K562 (cell line): ENCODE results near the gene ZDHHC22. TPM values are rescaled to one million over a fixed set of nuclear protein-coding genes. Genes with fewer than 3 reads are reported as not detected.

Experiments used
- ATAC-seq: fragments of 200-7000 bp; cut with Tn5 transposase; 3 replicates; pipeline ENCODE4 v1.9.1; 2020; ENCODE audit warnings: moderate library complexity
- BruUV-seq: library from RNA; stranded (reverse); fragments of 400-500 nt; replicated peaks from 2 replicates; lab custom pipeline; 2021; lab: Mats Ljungman, UMichigan
- CTCF ChIA-PET: fragments of 300-600 bp; formaldehyde crosslinking; extraction: SDS; loops from one replicate; lab custom pipeline; 2021; ENCODE audit warnings: low intra/inter-chr PET ratio; lab: Yijun Ruan, JAX
- POLR2A ChIA-PET: fragments of 300-600, 350-650 bp; sonication (Branson Sonifier 250); formaldehyde crosslinking; extraction: SDS; loops from one replicate; lab custom pipeline; 2021; ENCODE audit warnings: antibody characterized with exemption, inconsistent platforms; lab: Yijun Ruan, JAX
- DNase-seq, 4 experiments: peaks; one replicate each; pipeline versions ENCODE4 v3.0.0 to v3.0.0-alpha.2; 2011 to 2018; ENCODE audit warnings: low spot score in 3 of 4, mixed read lengths in 3 of 4; ENCODE audit errors: extremely low read depth in 1 of 4
- FAIRE-seq: peaks from 2 replicates; lab custom pipeline; 2011; peaks lifted over from hg19 to GRCh38; lab: Jason Lieb, UNC
- H2AFZ ChIP-seq: 2 replicates; pipeline ENCODE4 v1.6.0; 2011; ENCODE audit warnings: low read depth, low read length, control low read depth, inconsistent platforms
- H3K27ac ChIP-seq: fragments of 200-600 bp; 3 replicates; pipeline ENCODE4 v1.8.0; 2011; ENCODE audit warnings: low read depth, mild to moderate bottlenecking, control low read depth, inconsistent platforms, low read length, moderate library complexity, mixed read lengths; ENCODE audit errors: extremely low read depth
- H3K27me3 ChIP-seq, 2 experiments: fragments of 300-600 bp in 1 of 2; 2 replicates in 1 of 2; 3 replicates in 1 of 2; pipeline versions ENCODE4 v1.6.0 to v1.8.0; 2011; ENCODE audit warnings: inconsistent platforms in 2 of 2, low read length in 2 of 2, mild to moderate bottlenecking in 1 of 2, mixed read lengths in 1 of 2, moderate library complexity in 1 of 2; ENCODE audit not compliant: control insufficient read depth in 2 of 2, insufficient read depth in 2 of 2
- H3K36me3 ChIP-seq: fragments of 300-600 bp; 3 replicates; pipeline ENCODE4 v1.8.0; 2011; ENCODE audit warnings: mild to moderate bottlenecking, low read length, inconsistent platforms; ENCODE audit not compliant: control insufficient read depth, insufficient read depth
- H3K4me1 ChIP-seq, 2 experiments: fragments of 200-600 bp in 1 of 2; replicated peaks in 1 of 2; 2 replicates in 1 of 2; 3 replicates in 1 of 2; pipeline versions ENCODE4 v1.5.1 to v1.8.0; 2011; ENCODE audit warnings: inconsistent platforms in 2 of 2, low read length in 2 of 2, mild to moderate bottlenecking in 1 of 2, mixed read lengths in 1 of 2, moderate library complexity in 1 of 2; ENCODE audit not compliant: control insufficient read depth in 2 of 2, insufficient read depth in 2 of 2
- H3K4me2 ChIP-seq: 2 replicates; pipeline ENCODE4 v1.6.1; 2011; ENCODE audit warnings: low read length, control low read depth, inconsistent platforms, mixed read lengths; ENCODE audit not compliant: insufficient read depth
- H3K4me3 ChIP-seq: fragments of 200-600 bp; sonication (generic), shearing (Covaris generic); 2 replicates; pipeline ENCODE4 v1.5.1; 2016; ENCODE audit warnings: control low read depth, inconsistent platforms
- H3K79me2 ChIP-seq: fragments of 200-600 bp; 3 replicates; pipeline ENCODE4 v1.8.0; 2011; ENCODE audit warnings: low read length, inconsistent platforms; ENCODE audit not compliant: control insufficient read depth, insufficient read depth
- H3K9ac ChIP-seq, 2 experiments: 2 replicates each; pipeline versions ENCODE4 v1.6.0 to v1.6.1; 2011; ENCODE audit warnings: low read depth in 2 of 2, low read length in 2 of 2, control low read depth in 1 of 2, inconsistent platforms in 1 of 2, mild to moderate bottlenecking in 1 of 2, mixed read lengths in 1 of 2; ENCODE audit not compliant: insufficient read depth in 1 of 2
- H3K9me1 ChIP-seq: one replicate; pipeline ENCODE4 v1.6.0; 2011; ENCODE audit warnings: inconsistent platforms, mild to moderate bottlenecking, low read length, moderate library complexity; ENCODE audit not compliant: control insufficient read depth, insufficient read depth
- H3K9me3 ChIP-seq: replicated peaks from 2 replicates; pipeline ENCODE4 v1.5.1; 2011; ENCODE audit warnings: low read depth, low read length, inconsistent platforms; ENCODE audit not compliant: control insufficient read depth, insufficient read depth
- H4K20me1 ChIP-seq: replicated peaks from 2 replicates; pipeline ENCODE4 v1.6.1; 2011; ENCODE audit warnings: low read length, inconsistent platforms, mixed read lengths; ENCODE audit not compliant: control insufficient read depth, insufficient read depth
- CUX1 ChIP-seq: fragments of 200-800 bp; sonication (Bioruptor generic); IDR thresholded peaks from 2 replicates; pipeline ENCODE4 v1.6.1; 2016; ENCODE audit warnings: missing genetic modification characterization, missing compliant biosample characterization
- ZBTB34 ChIP-seq: fragments of 250-450 bp; sonication (Bioruptor Pico); IDR thresholded peaks from 2 replicates; pipeline ENCODE4 v1.8.0; 2021; ENCODE audit warnings: mild to moderate bottlenecking, moderate library complexity
- ZMIZ1 ChIP-seq, 2 experiments: fragments of 150-350 bp in 1 of 2; IDR thresholded peaks; 2 replicates each; pipeline ENCODE4 v1.6.1; 2012 to 2016; ENCODE audit warnings: low read depth in 2 of 2, low read length in 2 of 2, mild to moderate bottlenecking in 1 of 2, moderate library complexity in 1 of 2
- ZNF449 ChIP-seq: fragments of 250-450 bp; sonication (Bioruptor Pico); IDR thresholded peaks from 2 replicates; pipeline ENCODE4 v1.8.0; 2022; ENCODE audit warnings: moderate library complexity, mild to moderate bottlenecking, inconsistent platforms
- WGBS: fragments of 100-300 bp; shearing (Covaris generic); methylation state at CpG from one replicate; pipeline ENCODE4 v1.1.6; 2016; ENCODE audit warnings: low coverage, mixed read lengths; ENCODE audit not compliant: insufficient coverage; ENCODE audit errors: missing lambda C conversion rate; 5-methylcytosine and 5-hydroxymethylcytosine counted together
- in situ Hi-C: fragments of 300-500 bp; cut with MboI; formaldehyde crosslinking; loops from 4 replicates; pipeline ENCODE4 v1.15.0; 2018; ENCODE audit warnings: inconsistent platforms, mixed read lengths
- intact Hi-C: fragments of 100-400 bp; cut with micrococcal nuclease; formaldehyde crosslinking; loops from 2 replicates; pipeline ENCODE4 v1.14.2; 2022
- polyA plus RNA-seq, 8 experiments: library from polyadenylated mRNA; depleted of rRNA in 4 of 8; stranded (reverse) in 5 of 8; unstranded in 3 of 8; fragments of >200 nt; fragmentation: Nextera tagmentation in 2 of 8; fragmentation: Illumina TruSeq in 1 of 8; extraction: Ambion mirVana in 2 of 8; extraction: Trizol in 1 of 8; gene quantifications; 2 replicates each; pipeline versions ENCODE4 v1.2.1 to v1.2.3, GENCODE V29; 2011 to 2014; ENCODE audit warnings: inconsistent platforms in 1 of 8, missing spikeins in 1 of 8
- total RNA-seq, 7 experiments: library from RNA; depleted of rRNA in 6 of 7; stranded (reverse); fragments of >200 nt in 6 of 7; fragmentation: Illumina TruSeq in 2 of 7; extraction: Trizol in 2 of 7; gene quantifications; 2 replicates each; pipeline versions ENCODE4 v1.2.1 to v1.2.3, GENCODE V29; 2011 to 2021; ENCODE audit warnings: low replicate concordance in 1 of 7

Gene ZDHHC22
- total and polyA plus RNA-seq, 9 of the 15 experiments (the other 6 are each of a cell fraction or from before 2014, with no cell fraction given): not detected

GRCh38 chr14:77105145-77105939 is 36.2 kb downstream of the ZDHHC22 start:
- BruUV-seq: no TSS peak
- H3K79me2 ChIP-seq: peaks cover 11% of the 10 kb centered on the region; the same call in 2 of the 3 replicates
- FAIRE-seq (no peak), ATAC-seq (no peak), DNase-seq (no peak)
- H3K4me3 ChIP-seq: no peak overlapping the region
- H3K27me3 ChIP-seq: no peaks in the 10 kb centered on the region
- no peak overlapping the region for H3K9ac ChIP-seq
- intact Hi-C loops: no loop called here
- H2AFZ ChIP-seq: no peak overlapping the region
- in situ Hi-C loops: no loop called here
- H3K27ac ChIP-seq: no peak overlapping the region
- peaks cover 44% of the 10 kb centered on the region; the same call in 1 of the 3 replicates for H3K36me3 ChIP-seq
- no peak overlapping the region for H3K4me2 ChIP-seq
- ChIA-PET CTCF (no interaction called here), POLR2A (interaction anchor here (1.8 kb wide), 1 partner anchor 11 kb away, joined by 5 read pairs; no protein-coding TSS in a partner anchor)
- H4K20me1 ChIP-seq: no peaks in the 10 kb centered on the region
- no peaks in the 10 kb centered on the region for H3K9me1 ChIP-seq
- H3K9me3 ChIP-seq: no peaks in the 10 kb centered on the region
- no peaks in the 10 kb centered on the region; a peak in 1 of 5 replicates for H3K4me1 ChIP-seq
- WGBS: 66% methylated on average over 5 of the region's 6 CpGs
- TF ChIP-seq CUX1: no peak
- TF ChIP-seq ZNF449 (CRISPR knock-in tag): no peak
- no peak for TF ChIP-seq ZBTB34
- TF ChIP-seq ZMIZ1 (IDR thresholded peaks at IDR 0.05; ENCODE audit: low read depth in 2 of 2, low read length in 2 of 2): no peak
